ENCODE results near the gene C10orf62.
"Not testable (repeated sequence)": the region's sequence is repeated elsewhere in the genome, so short reads cannot be mapped to it uniquely, and the experiment has no call there.

C10orf62 gene

DNA sequence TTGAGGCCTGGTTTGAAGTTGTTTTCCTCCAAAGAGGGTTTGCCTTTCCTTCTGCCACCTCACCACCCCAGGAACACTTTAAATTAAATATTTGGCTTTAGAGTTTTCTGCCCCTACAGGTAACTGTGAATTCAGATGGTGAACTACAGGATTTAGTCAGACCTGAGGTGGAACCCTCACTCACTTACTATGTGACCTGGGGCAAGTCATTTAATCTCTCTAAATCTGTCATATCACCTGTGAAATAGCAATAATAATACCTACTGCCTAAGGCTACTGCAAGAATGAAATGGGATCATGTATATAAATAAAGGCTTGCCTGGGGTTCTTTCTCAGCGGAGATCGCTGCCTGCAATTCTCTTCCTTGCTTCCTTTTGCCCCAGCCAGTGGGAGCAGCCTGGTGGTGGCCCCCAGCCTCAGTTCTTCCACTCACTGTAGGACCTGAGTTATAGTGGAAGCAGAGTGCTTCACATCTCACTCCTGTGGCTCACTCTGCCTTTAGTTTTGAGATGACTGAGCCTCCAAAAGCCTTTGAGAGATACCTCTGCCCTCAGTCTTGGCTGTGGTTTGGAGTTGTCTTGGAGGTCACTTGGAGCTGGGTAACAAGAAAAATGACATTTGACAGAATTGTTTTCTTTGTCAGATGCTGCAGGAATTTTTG, 23.1 kb upstream of the C10orf62 start:
- DNase-seq, result no peak

DNA sequence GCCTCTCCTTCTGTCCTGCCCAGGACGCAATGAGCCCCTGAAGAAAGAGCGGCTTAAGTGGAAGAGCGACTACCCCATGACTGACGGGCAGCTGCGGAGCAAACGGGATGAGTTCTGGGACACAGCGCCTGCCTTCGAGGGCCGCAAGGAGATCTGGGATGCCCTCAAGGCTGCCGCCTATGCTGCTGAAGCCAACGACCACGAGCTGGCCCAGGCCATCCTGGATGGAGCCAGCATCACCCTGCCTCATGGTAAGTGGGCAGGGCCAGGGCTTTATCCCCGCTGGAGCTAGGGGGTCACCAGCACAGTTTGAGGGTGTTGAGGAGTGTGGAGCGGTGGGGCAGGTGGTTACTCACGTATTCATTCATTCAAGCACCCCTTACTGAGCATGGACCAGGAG, 21.6 kb upstream of the C10orf62 start:
- no peak for DNase-seq

DNA sequence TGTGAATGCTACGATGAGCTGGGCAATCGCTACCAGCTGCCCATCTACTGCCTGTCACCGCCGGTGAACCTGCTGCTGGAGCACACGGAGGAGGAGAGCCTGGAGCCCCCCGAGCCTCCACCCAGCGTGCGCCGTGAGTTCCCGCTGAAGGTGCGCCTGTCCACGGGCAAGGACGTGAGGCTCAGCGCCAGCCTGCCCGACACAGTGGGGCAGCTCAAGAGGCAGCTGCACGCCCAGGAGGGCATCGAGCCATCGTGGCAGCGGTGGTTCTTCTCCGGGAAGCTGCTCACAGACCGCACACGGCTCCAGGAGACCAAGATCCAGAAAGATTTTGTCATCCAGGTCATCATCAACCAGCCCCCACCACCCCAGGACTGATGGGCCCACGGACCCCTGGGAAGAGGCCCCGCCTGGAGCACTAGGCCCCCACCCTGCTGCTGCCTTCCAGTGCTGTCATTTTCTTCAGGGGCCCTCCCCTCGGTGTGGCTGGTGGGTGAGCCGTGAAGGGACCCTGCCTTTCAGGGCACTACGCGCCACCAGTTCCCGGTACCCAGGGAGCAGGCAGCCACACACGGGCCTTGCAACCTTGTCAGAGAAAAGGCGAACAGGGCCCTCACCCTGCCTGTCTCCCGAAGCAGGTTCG, 19.3 kb upstream of the C10orf62 start:
- no peak for DNase-seq

DNA sequence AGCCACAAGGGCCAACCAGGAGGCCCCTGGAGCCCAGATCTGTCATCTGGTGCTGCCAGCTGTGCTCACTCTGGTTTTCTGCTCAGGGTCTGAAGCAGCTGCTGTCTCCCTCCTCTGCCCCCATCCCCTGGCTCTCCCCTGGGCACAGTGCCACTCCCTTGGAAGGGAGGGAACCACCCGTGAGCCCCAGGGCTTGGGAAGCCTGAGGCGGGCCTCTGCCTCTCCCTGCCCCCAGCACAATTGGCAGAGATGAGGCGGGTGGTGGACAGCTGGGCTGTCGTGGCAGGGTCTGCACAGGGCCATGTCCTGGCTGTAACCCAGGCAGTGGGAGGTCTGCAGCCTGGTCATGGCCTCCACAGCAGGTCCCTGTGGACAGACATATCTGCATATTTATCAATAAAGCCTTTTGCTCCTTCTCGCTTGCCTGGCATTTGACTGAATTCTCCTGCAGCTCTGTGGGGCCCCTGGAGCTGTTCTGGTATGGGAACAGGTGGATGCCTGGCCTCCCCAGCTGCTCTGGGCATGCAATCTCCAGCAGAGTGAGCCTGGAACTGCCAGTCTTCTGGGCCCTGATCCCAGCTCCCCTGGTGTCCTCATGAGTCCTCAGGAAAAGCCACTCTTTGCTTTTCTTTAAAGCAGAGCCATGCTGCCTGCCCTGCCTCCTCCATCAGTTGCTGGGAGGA, 18.6 kb upstream of the C10orf62 start:
- DNase-seq, result no peak

DNA sequence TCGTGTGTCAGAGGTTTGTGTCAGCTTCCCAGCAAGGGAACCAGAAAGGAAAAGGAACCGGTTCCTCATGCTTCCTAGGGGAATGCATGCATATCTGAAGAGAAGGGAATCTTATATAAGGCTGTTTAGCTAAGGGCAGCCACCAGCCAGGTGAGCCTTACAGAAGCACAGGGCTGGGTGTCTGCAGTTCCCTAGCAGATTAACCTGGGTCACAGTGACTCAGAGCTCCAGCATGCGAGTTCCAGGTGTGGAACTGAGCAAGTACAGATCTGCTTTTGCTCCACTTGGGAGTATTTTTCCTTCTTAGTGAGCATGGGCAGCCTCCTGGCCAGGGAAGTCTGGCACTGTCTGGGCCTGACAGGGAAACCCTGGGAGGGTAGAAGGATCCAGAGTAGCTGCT, 17.9 kb upstream of the C10orf62 start:
- DNase-seq, result no peak

DNA sequence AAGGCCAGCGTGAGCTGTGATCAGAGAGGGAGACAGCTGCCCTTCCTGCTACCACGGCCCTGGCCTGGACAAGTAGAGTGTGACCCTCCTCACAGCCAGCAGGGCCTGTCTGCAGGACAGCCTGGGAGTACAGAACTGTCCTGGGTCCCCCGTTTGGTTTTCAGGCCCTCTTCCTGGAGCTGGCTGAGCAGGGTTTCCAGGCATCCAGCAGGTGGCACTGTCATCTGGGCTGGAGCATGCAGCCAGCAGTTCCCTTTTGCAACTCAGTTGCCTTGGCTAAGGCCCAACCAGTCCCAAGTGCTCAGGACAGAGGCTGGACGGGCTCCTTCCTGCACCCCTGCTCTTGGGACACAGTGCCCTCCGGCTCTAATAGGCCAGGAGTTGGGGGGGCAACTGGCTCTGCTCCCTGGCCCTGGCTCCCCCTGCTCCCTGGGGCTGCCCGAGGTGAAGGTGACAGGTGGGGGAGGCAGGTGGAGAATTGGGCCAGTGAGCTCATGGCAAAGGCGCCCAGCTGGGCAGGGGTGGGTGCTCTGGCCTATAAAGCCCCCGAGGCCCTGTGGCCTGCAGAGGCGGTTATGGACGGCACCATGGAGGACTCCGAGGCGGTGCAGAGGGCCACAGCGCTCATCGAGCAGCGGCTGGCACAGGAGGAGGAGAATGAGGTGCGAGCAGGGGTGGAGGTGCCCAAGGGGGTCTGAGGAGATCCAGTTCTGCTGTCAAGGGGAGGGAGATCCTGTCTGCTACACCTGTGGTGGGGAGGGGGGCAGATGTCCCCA, 17.1 kb upstream of the C10orf62 start, which contains the start of gene ANKRD2:
TSS of gene ANKRD2 (plus strand) at position 566 of the 776 bp plus-strand sequence. CDS start at position 576, 10 bp downstream.
- DNase-seq, result peak; percentile 41 to 59

DNA sequence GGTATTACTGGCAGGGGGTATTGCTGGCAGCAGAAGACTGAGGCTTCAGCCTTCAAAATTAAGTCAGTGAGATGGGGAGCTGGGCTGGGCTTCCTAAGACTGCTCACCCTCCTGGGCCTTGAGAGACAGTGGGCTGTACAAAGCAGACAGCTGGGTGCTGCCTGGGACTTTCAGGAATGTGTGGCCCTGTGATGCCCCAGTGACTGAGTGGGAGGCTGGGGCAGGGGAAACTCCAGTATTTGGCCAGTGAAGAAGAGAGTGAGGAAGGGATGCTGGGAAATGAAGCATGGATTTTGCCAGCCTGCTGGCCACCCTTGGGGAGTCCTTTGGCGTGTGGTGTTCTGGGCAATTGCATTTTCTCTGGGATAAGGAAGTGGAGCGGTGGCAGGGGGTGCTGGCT, 16.5 kb upstream of the C10orf62 start:
- no peak for DNase-seq

DNA sequence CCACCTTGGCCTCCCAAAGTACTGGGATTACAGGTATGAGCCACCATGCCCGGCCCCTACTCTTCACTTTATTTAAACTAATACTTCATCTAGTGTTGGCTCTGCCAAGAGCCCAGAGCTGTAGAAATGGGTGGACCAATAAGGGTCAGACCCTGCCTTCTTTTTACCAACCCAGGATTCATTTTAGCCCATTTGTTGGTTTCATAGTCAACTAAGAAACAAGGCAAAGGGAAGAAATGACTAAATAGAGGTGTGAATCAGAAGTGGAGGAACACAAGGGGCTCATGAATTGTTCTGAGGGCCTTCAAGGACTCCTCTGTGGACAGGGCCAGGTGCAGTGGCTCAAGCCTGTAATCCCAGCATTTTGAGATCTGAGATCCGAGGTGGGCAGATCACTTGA, 15.8 kb upstream of the C10orf62 start:
- no peak for DNase-seq

DNA sequence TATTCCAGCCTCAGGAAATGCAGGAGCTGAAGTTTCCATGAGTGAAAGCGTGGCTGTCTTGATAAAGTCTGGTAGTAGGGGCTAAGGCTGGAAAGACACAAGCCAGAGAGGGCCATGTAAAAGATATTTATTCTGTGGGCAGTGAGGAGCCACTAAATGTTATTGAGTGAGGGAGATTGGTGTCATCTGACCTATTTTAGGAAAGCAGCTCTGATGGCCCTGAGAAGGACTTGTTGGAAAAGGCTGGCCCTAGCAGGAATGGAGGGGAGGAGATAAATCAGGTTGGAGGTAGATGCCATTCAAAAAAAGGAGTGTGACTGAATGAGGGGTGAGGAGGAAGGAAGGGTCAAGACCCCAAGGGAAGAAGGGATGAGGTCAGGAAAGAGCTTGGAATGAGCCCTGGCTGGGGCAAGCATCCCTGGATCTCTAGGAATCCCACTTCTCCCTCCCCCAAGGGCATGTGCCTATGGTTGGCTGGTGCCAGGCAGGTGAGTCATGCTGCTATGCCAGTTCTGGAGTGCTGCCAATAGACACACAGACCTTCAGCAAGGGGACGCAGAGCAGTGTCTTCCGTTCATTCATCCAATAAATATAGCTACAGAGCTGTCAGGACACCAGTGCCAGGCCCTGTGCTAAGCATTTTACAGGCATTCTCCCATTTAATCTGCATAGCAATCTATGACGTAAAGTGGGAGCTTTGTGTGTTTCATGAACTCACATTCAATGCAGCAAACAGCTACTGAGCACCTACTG, 15.0 kb upstream of the C10orf62 start:
- DNase-seq, result no peak

DNA sequence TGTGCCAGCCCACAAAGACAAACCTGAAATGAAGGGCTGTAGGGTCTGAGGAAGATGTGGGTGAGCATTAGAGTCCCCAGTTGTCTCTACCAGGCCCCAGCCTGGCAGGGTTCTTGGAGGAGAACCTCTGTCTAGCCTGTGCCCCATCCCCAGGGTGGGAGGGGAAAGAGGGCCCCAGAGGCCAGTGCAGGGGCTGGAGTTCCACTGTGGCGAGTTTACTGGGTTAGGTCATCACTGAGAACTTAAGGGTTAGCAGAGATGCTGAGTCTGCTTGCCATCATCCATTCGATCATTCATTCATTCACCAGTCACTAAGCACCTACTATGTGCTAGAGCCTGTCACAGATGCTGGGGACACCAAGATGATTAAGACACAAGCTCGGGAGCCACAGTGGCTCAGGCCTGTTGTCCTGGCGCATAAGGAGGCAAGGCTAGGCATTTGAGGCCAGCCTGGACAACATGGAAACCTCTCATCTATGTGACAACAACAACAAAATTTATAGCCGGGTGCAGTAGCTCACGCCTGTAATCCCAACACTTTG, 14.3 kb upstream of the C10orf62 start:
- no peak for DNase-seq

DNA sequence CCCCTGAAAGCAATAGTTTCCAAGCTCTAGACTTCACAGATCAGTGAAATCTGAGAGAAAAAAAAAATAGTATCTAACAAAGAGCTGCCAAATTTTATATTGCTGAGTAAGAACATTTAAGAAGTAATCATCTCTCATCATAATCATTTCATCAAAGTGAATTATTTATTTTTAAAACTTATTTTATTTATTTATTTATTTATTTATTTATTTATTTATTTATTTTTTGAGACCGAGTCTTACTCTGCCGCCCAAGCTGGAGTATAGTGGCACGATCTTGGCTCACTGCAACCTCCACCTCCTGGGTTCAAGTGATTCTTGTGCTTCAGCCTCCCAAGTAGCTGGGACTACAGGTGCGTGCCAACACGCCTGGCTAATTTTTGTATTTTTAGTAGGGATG, 13.0 kb upstream of the C10orf62 start:
- DNase-seq, result not testable (repeated sequence)

DNA sequence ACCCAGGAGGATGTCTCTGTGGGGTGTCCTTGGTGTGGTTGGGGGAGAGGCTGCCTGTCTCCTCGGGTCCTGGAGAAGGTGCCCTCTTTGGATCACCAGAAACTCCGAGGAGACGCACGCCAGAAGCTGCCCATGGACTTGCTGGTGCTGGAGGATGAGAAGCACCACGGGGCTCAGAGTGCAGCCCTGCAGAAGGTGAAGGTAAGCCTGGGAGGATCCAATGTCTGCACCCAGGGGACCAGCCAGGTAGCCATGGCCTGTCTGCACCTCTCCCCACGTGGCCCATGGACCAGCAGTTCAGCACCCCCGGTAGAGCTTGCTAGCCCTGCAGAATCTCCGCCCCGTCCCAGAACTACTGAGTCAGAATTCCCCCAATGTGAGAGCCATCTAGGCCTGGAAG, 11.8 kb upstream of the C10orf62 start:
- no peak for DNase-seq

DNA sequence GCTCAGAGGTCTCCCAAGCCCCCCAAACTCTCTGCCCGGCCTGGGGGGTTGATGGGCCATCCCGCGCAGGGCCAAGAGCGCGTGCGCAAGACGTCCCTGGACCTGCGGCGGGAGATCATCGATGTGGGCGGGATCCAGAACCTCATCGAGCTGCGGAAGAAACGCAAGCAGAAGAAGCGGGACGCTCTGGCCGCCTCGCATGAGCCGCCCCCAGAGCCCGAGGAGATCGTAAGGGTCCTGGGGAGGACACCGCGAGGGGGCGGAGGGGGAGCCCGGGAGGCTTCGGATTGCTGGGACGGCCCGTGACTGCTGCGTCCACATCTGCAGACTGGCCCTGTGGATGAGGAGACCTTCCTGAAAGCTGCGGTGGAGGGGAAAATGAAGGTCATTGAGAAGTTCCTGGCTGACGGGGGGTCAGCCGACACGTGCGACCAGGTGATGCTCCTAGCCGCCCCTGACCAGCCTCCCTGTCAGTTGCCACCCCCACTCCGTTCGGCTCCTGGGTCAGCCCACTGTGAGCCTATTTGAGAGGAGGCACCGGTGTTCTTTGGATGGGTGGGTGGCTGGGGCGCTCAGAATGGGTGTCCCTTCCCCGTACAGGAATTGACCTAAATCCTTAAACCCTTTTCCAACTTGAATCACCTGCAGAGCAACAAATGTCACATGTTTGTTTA, 11.2 kb upstream of the C10orf62 start:
- no peak for DNase-seq

DNA sequence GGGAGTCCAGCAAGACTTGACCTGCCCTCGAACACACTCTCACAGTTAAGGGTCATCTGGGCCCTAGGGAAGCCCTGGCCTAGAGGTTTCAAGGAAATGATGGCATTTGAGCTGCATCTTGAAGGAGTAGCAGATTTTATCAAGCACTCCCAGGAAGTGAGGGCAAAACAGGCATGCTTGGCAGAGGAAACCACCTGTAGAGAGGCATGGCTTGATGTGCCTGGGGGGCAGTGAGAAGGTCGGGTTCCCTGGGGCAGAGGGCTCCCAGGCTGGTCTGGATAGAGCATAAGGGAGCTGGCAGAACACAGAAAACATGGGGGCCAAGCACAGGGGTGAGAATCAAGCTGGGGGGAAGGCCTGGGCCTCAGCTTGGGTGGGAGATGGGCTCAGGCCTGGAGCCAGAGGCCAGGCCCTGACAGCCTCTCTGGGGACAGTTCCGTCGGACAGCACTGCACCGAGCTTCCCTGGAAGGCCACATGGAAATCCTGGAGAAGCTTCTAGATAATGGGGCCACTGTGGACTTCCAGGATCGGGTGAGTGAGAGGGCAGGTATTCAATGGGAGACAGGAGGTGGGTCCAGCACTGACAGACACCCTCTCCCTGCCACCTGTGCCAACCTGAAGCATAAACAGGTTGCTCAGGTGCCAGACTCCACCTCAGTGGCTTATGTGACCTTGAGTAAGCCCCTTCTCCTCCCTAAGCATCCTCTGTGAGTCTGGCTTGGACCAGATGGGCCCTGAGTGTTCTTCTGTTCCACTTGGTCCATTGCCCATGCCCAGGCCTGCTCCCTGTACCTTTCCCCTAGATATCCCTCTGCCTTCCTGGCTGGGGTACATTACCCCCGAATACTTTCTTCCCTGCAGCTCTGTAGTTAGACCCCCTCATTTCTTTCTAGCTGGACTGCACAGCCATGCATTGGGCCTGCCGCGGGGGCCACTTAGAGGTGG, 8.8 kb upstream of the C10orf62 start:
- no peak for DNase-seq

DNA sequence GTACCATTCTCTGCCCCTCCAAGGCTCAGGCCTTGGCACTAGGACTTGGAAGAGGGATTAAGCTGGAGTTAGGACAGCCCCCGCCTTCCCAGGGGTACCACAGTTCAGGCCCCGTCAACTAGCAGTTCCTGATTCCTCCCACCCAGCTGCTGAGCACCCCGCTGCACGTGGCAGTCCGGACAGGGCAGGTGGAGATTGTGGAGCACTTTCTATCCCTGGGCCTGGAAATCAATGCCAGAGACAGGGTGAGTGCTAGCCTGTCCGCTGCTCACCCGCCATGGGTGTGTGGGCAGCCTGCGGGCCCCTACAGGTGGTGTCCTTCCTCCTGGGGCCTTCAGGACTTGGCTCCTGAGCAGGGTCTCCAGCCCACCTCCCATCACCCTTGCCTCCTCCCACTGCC, 7.4 kb upstream of the C10orf62 start:
- DNase-seq, result no peak

DNA sequence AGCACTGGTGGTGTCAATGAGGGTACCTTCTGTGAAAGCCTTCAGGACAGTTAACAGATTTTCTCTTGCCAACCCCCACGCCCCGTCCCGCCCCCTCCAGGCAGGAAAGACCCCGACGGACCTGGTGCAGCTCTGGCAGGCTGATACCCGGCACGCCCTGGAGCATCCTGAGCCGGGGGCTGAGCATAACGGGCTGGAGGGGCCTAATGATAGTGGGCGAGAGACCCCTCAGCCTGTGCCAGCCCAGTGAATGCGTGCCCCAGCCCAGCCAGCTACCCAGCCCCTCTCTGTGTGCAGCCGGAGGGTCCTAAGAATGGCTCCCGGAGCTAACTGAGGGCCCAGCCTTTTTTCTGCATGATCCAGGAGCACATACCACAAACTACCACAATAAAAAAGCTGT, 6.0 kb upstream of the C10orf62 start:
- no peak for DNase-seq

DNA sequence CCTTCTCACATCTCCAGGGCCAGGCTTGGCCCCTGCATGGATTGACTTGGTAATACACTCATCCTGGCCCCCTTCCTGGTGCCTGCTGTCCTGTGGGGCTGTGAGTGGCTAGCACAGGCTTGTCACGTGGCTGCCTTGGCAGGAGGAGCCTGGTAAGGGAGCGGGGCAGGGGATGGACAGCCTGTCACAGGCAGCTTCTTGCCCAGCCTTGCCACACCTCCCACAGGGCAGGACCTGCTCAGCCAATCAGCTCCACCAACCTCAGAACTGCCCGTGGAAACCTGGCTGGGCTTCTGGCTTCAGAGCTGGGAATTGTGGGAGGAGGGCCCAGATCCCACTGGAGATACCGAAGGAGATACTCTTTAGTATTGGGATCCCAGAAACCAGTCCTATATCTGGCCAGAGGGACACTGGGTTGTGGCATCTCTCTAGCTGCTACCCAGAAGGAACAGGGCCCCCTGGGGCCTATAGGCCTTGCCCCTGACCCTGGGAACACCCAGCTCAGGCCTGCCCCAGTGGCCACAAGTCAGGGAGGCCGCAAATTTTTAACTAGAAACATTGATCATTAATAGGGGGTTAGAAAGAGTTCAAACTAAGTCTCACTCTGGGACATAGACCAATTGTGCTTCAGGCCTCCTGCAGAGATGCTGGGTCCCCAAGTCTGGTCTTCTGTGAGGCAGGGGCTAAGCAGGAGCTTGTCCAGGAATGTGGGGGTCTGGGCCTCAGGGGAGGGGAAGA, 5.3 kb upstream of the C10orf62 start, which contains the start of gene HOGA1:
TSS of gene HOGA1 (plus strand) at position 330 of the 738 bp plus-strand sequence. CDS start at position 645, 315 bp downstream.
- DNase-seq, result no peak

DNA sequence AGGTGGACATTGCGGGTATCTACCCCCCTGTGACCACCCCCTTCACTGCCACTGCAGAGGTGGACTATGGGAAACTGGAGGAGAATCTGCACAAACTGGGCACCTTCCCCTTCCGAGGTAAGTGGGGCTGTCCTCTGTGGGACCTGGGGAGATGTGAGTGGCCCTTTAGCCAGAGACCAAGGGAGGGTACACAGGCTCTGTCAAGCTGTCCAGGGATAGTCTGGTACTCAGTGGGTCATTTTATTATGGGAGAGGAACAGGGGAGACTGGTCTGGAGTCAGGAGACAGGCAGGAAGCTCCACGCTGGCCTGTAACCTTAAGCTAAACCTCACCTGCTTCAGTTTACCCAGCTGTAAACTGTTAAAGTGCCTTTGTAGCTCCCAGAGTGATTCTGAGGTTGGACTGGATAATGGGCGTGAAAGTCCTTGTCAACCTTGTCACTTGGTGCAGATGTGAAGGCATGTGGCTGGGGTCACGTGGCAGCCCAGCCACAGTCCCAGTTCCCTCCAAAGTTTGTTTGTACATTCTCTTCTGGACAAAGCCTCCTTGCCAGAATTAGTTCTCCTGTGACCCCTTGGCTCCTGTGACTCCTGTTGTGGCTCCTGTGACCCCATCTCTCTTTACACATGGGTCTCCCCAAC, 4.6 kb upstream of the C10orf62 start:
- no peak for DNase-seq

DNA sequence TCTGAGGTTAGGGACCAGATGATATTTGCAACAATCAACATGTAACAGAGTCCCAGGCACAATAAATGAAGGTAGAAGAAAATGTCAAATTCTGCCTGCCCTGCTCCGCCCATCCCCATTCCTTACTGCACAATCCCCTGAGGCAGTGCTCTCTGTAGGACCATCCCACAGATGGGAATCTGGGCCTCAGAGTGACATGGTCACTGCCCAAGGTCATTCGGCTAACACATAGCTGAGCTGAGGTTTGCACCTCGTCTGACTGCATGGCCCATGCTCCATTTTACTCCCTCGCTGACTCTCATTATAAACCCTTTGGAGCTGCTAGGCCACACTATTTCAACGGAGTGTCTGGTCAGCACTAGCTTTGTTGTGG, 4.1 kb upstream of the C10orf62 start:
- DNase-seq, result no peak
